Heart right ventricle (tissue), 16 donors: Measurements from ENCODE around the gene MTX1. TPM values are rescaled to one million over a fixed set of nuclear protein-coding genes. Genes with fewer than 3 reads are reported as not detected.
A peak's percentile ranks its signal among the peaks of the same experiment; 100 is the strongest.

Source experiments
- ATAC-seq, 8 donors: fragments of 200-7000 bp; cut with Tn5 transposase; one replicate each; pipeline ENCODE4 v1.9.1; 2020; ENCODE audit warnings: mild to moderate bottlenecking in 8 of 8, moderate library complexity in 8 of 8, moderate number of reproducible peaks in 1 of 8
- DNase-seq, 2 donors: peaks; one replicate each; pipeline ENCODE4 v3.0.0-alpha.2; 2020
- H3K27ac ChIP-seq, 10 donors: fragments of 200-600 bp; sonication (generic) in 2 of 10; one replicate each; pipeline versions ENCODE4 v1.5.0 to v1.8.0; 2020 to 2022; ENCODE audit warnings: mild to moderate bottlenecking in 3 of 10
- H3K27me3 ChIP-seq, 7 donors: fragments of 200-600 bp; one replicate each; pipeline ENCODE4 v1.8.0; 2021 to 2022; ENCODE audit warnings: mild to moderate bottlenecking in 2 of 7
- H3K36me3 ChIP-seq, 9 donors: fragments of 200-600 bp; sonication (generic) in 1 of 9; one replicate each; pipeline versions ENCODE4 v1.5.0 to v1.8.0; 2020 to 2022; ENCODE audit warnings: mild to moderate bottlenecking in 2 of 9
- H3K4me1 ChIP-seq, 9 donors: fragments of 200-600 bp; sonication (generic) in 1 of 9; one replicate each; pipeline versions ENCODE4 v1.5.0 to v1.8.0; 2020 to 2022; ENCODE audit warnings: mild to moderate bottlenecking in 4 of 9
- H3K4me3 ChIP-seq, 10 donors: fragments of 200-600 bp; sonication (generic) in 2 of 10; one replicate each; pipeline versions ENCODE4 v1.5.0 to v1.8.0; 2020 to 2022; ENCODE audit warnings: mild to moderate bottlenecking in 7 of 10, moderate library complexity in 2 of 10
- H3K9me3 ChIP-seq, 11 donors: fragments of 200-600 bp in 10 of 11; sonication (generic) in 2 of 11; one replicate each; pipeline versions ENCODE4 v1.5.0 to v1.8.0; 2013 to 2022; ENCODE audit warnings: mild to moderate bottlenecking in 2 of 11, control low read depth in 1 of 11, moderate library complexity in 1 of 11
- CTCF ChIP-seq, 9 donors: fragments of 200-600 bp; sonication (generic) in 2 of 9; IDR thresholded peaks; one replicate each; pipeline versions ENCODE4 v1.5.0 to v1.8.0; 2021 to 2022; ENCODE audit warnings: antibody characterized with exemption in 9 of 9, mild to moderate bottlenecking in 5 of 9, moderate library complexity in 1 of 9
- WGBS, 2 donors: extraction: QIAGEN DNeasy Blood & Tissue Kit; methylation state at CpG; one replicate each; pipeline ENCODE4 v1.1.7; 2013; ENCODE audit warnings: inconsistent platforms in 1 of 2; 5-methylcytosine and 5-hydroxymethylcytosine counted together
- intact Hi-C, 10 donors: fragments of 100-400 bp; cut with DNase I; formaldehyde crosslinking; loops; one replicate each; pipeline versions ENCODE4 v1.11.1 to v1.14.2; 2022
- polyA plus RNA-seq, 2 donors: library from polyadenylated mRNA; stranded (reverse); fragments of 200-250 nt; gene quantifications; one replicate each; pipeline ENCODE4 v1.2.3, GENCODE V29; 2013
- total RNA-seq, 10 donors: library from RNA; stranded (reverse); fragmentation: NEBNext Ultra II Directional in 3 of 10; extraction: Animal tissue kit (Norgen Biotek cat#: 25700) in 3 of 10; gene quantifications; one replicate each; pipeline versions ENCODE4 v1.2.1 to v1.2.4, GENCODE V29; 2021 to 2023
- donor health status: Arrhythmogenic right ventricular cardiomyopathy.
- donor health status: ischemic (EF 13 %, LVEDD 7.1; RV severe dilation, severe dysfunction).
- donor health status: healthy with polysubstance abuse.
- donor health status: DM: no; HTN: yes; CAD: no.
- donor health status: DM: no; HTN: no; CAD: no.
- donor health status: ischemic (EF 25% LVEDD 6.9; RV normal size, moderate dysfunction).
- donor health status: ischemic (EF 25% LVEDD 5.7; RV mildly dilated, moderate dysfunction).
- donor health status: healthy.
- donor health status: DM: yes; HTN: yes; CAD: no.
- donor health status: Ischemic cardiomyopathy.
- donor health status: ischemic (EF 35%, LVEDD 5.7; RV mildly dilated, moderate dysfunction).
- donor health status: nonischemic (EF 11% LVEDD 7.7; RV severe dilation, severe dysfunction).
- donor health status: DM: yes; HTN: yes; CAD: no.
- donor health status: PGD.
- donor health status: ischemic (EF 29% LVEDD 5.4; RV normal size, mild dysfunction).
- donor health status: nonischemic (EF 23%, LVEDD 6.1; RV moderate dilation, normal function).

Gene MTX1
- total and polyA plus RNA-seq, 12 donors = 13.1 to 49.7 (median 18.0) TPM

- no peak for TF ChIP-seq CTCF (IDR thresholded peaks at IDR 0.05)
- WGBS, 2 donors = 86 to 87% methylated on average over 11 of the region's 11 CpGs
- intact Hi-C loops = no loop called here
- no peak overlapping the region for H3K4me3 ChIP-seq
- ATAC-seq = no peak
- H3K27ac ChIP-seq = peak overlapping the region in 7 of 10 donors; percentile 78 to 93 (median 89)
- no peak for DNase-seq
- H3K27me3 ChIP-seq = no peaks in the 10 kb centered on the region
- peaks cover 0 to 80% (median 59%) of the 10 kb centered on the region in 9 donors for H3K36me3 ChIP-seq
- no peaks in the 10 kb centered on the region for H3K9me3 ChIP-seq
- H3K4me1 ChIP-seq = peaks cover 3 to 42% (median 23%) of the 10 kb centered on the region in 9 donors
Measured at GRCh38 chr1:155263067-155263466, 54.6 kb downstream of the MTX1 start.

Other genes with a start within 250 kb of the MTX1 start
- 10 to 100 TPM in 9 of 10 donors, 1 to 10 TPM in 1; 8.8 to 18.0 (median 13.9) TPM for gene PYGO2, start 246.9 kb upstream of the MTX1 start, total RNA-seq
- gene PYGO2, start 246.9 kb upstream of the MTX1 start, polyA plus RNA-seq = 10 to 100 TPM; 11.9 to 12.1 TPM
- 10 to 100 TPM; 42.6 to 95.7 (median 57.8) TPM for gene SHC1, start 237.9 kb upstream of the MTX1 start, total RNA-seq
- 10 to 100 TPM; 35.6 to 58.3 TPM for gene SHC1, start 237.9 kb upstream of the MTX1 start, polyA plus RNA-seq
- 10 to 100 TPM; 10.9 to 30.9 (median 17.5) TPM for gene CKS1B, start 234.0 kb upstream of the MTX1 start, total RNA-seq
- gene CKS1B, start 234.0 kb upstream of the MTX1 start, polyA plus RNA-seq = 10 to 100 TPM in 1 of 2 donors, 1 to 10 TPM in 1; 4.6 to 36.7 TPM
- gene FLAD1, start 225.4 kb upstream of the MTX1 start, total RNA-seq = 10 to 100 TPM; 20.1 to 36.8 (median 24.1) TPM
- 10 to 100 TPM; 25.1 to 41.6 TPM for gene FLAD1, start 225.4 kb upstream of the MTX1 start, polyA plus RNA-seq
- gene LENEP, start 215.1 kb upstream of the MTX1 start, total RNA-seq = not detected
- not detected for gene LENEP, start 215.1 kb upstream of the MTX1 start, polyA plus RNA-seq
- 10 to 100 TPM; 25.7 to 54.7 (median 34.5) TPM for gene ZBTB7B, start 205.9 kb upstream of the MTX1 start, total RNA-seq
- 10 to 100 TPM; 41.1 to 51.6 TPM for gene ZBTB7B, start 205.9 kb upstream of the MTX1 start, polyA plus RNA-seq
- gene DCST2, start 174.9 kb upstream of the MTX1 start, total RNA-seq = under 1 TPM in 9 of 10 donors, not detected in 1; 0.15 to 0.67 (median 0.30) TPM
- 1 to 10 TPM in 1 of 2 donors, under 1 TPM in 1; 0.38 to 1.8 TPM for gene DCST2, start 174.9 kb upstream of the MTX1 start, polyA plus RNA-seq
- gene DCST1, start 174.9 kb upstream of the MTX1 start, total RNA-seq = not detected
- gene DCST1, start 174.9 kb upstream of the MTX1 start, polyA plus RNA-seq = under 1 TPM in 1 of 2 donors, not detected in 1; 0.29 TPM
- gene ADAM15, start 157.4 kb upstream of the MTX1 start, total RNA-seq = 100 to 1,000 TPM in 1 of 10 donors, 10 to 100 TPM in 9; 46.7 to 146 (median 58.5) TPM
- 100 to 1,000 TPM; 144 to 305 TPM for gene ADAM15, start 157.4 kb upstream of the MTX1 start, polyA plus RNA-seq
- gene EFNA4, start 145.0 kb upstream of the MTX1 start, total RNA-seq = 1 to 10 TPM in 8 of 10 donors, under 1 TPM in 2; 0.49 to 2.8 (median 1.8) TPM
- gene EFNA4, start 145.0 kb upstream of the MTX1 start, polyA plus RNA-seq = 1 to 10 TPM; 4.2 to 5.4 TPM
- gene EFNA3, start 129.9 kb upstream of the MTX1 start, total RNA-seq = 1 to 10 TPM in 1 of 10 donors, under 1 TPM in 8, not detected in 1; 0.23 to 1.9 (median 0.46) TPM
- 1 to 10 TPM in 1 of 2 donors, under 1 TPM in 1; 0.95 to 1.8 TPM for gene EFNA3, start 129.9 kb upstream of the MTX1 start, polyA plus RNA-seq
- 10 to 100 TPM; 28.9 to 50.0 (median 35.6) TPM for gene EFNA1, start 80.8 kb upstream of the MTX1 start, total RNA-seq
- gene EFNA1, start 80.8 kb upstream of the MTX1 start, polyA plus RNA-seq = 100 to 1,000 TPM in 1 of 2 donors, 10 to 100 TPM in 1; 44.2 to 104 TPM
- gene SLC50A1, start 72.8 kb upstream of the MTX1 start, total RNA-seq = 10 to 100 TPM in 2 of 10 donors, 1 to 10 TPM in 8; 5.5 to 16.8 (median 7.9) TPM
- 10 to 100 TPM; 23.2 to 33.7 TPM for gene SLC50A1, start 72.8 kb upstream of the MTX1 start, polyA plus RNA-seq
- gene DPM3, start 68.2 kb upstream of the MTX1 start, total RNA-seq = 10 to 100 TPM; 48.2 to 70.9 (median 53.4) TPM
- 100 to 1,000 TPM; 144 to 304 TPM for gene DPM3, start 68.2 kb upstream of the MTX1 start, polyA plus RNA-seq
- gene KRTCAP2, start 35.4 kb upstream of the MTX1 start, total RNA-seq = 100 to 1,000 TPM in 9 of 10 donors, 10 to 100 TPM in 1; 96.1 to 173 (median 114) TPM
- gene KRTCAP2, start 35.4 kb upstream of the MTX1 start, polyA plus RNA-seq = 100 to 1,000 TPM; 302 to 355 TPM
- under 1 TPM in 2 of 10 donors, not detected in 8; 0.10 to 0.35 TPM for gene TRIM46, start 34.8 kb upstream of the MTX1 start, total RNA-seq
- gene TRIM46, start 34.8 kb upstream of the MTX1 start, polyA plus RNA-seq = under 1 TPM; 0.04 to 0.07 TPM
- gene THBS3, start 798 bp upstream of the MTX1 start, total RNA-seq = 1 to 10 TPM; 3.8 to 8.8 (median 6.4) TPM
- gene THBS3, start 798 bp upstream of the MTX1 start, polyA plus RNA-seq = 10 to 100 TPM in 1 of 2 donors, 1 to 10 TPM in 1; 4.9 to 23.5 TPM
- 10 to 100 TPM in 7 of 10 donors, 1 to 10 TPM in 3; 8.6 to 21.0 (median 11.3) TPM for gene ENTREP3, start 46.8 kb downstream of the MTX1 start, total RNA-seq
- 10 to 100 TPM in 1 of 2 donors, 1 to 10 TPM in 1; 7.1 to 13.7 TPM for gene ENTREP3, start 46.8 kb downstream of the MTX1 start, polyA plus RNA-seq
- 10 to 100 TPM; 54.1 to 73.1 (median 60.1) TPM for gene SCAMP3, start 53.7 kb downstream of the MTX1 start, total RNA-seq
- gene SCAMP3, start 53.7 kb downstream of the MTX1 start, polyA plus RNA-seq = 100 to 1,000 TPM in 1 of 2 donors, 10 to 100 TPM in 1; 47.9 to 109 TPM
- gene CLK2, start 64.8 kb downstream of the MTX1 start, total RNA-seq = 10 to 100 TPM; 12.5 to 21.9 (median 18.0) TPM
- gene CLK2, start 64.8 kb downstream of the MTX1 start, polyA plus RNA-seq = 10 to 100 TPM; 17.4 to 47.1 TPM
- 1 to 10 TPM in 5 of 10 donors, under 1 TPM in 5; 0.68 to 1.7 (median 1.0) TPM for gene HCN3, start 68.8 kb downstream of the MTX1 start, total RNA-seq
- gene HCN3, start 68.8 kb downstream of the MTX1 start, polyA plus RNA-seq = 1 to 10 TPM in 1 of 2 donors, under 1 TPM in 1; 0.81 to 3.2 TPM
- gene PKLR, start 92.7 kb downstream of the MTX1 start, total RNA-seq = under 1 TPM in 1 of 10 donors, not detected in 9; 0.11 TPM
- not detected for gene PKLR, start 92.7 kb downstream of the MTX1 start, polyA plus RNA-seq
- 100 to 1,000 TPM in 1 of 10 donors, 10 to 100 TPM in 9; 63.1 to 108 (median 76.9) TPM for gene FDPS, start 100.2 kb downstream of the MTX1 start, total RNA-seq
- 100 to 1,000 TPM; 109 to 113 TPM for gene FDPS, start 100.2 kb downstream of the MTX1 start, polyA plus RNA-seq
- gene RUSC1, start 112.2 kb downstream of the MTX1 start, total RNA-seq = 10 to 100 TPM; 11.4 to 22.8 (median 15.1) TPM
- 10 to 100 TPM; 25.0 to 26.4 TPM for gene RUSC1, start 112.2 kb downstream of the MTX1 start, polyA plus RNA-seq